Fibroblast of lung (primary cell): ENCODE measurements around the gene H1-8. TPM values are rescaled to one million over a fixed set of nuclear protein-coding genes. Genes with fewer than 3 reads are reported as not detected.

Experiments
- DNase-seq, 2 donors: peaks; one replicate each; pipeline versions ENCODE4 v3.0.0 to v3.0.0-alpha.2; 2010; ENCODE audit warnings: low read depth in 2 of 2
- H2AFZ ChIP-seq: 2 replicates; pipeline ENCODE4 v1.5.1; 2012; ENCODE audit warnings: low read length, control low read depth, inconsistent platforms
- H3K27ac ChIP-seq: 2 replicates; pipeline ENCODE4 v1.5.1; 2011; ENCODE audit warnings: low read length, control low read depth; ENCODE audit not compliant: insufficient read depth
- H3K27me3 ChIP-seq: 2 replicates; pipeline ENCODE4 v1.5.1; 2011; ENCODE audit warnings: mild to moderate bottlenecking, low read length; ENCODE audit not compliant: control insufficient read depth, insufficient read depth
- H3K36me3 ChIP-seq: 2 replicates; pipeline ENCODE4 v1.5.1; 2011; ENCODE audit warnings: low read length; ENCODE audit not compliant: control insufficient read depth, insufficient read depth
- H3K4me1 ChIP-seq: 2 replicates; pipeline ENCODE4 v1.5.1; 2011; ENCODE audit warnings: low read length; ENCODE audit not compliant: control insufficient read depth, insufficient read depth; ENCODE audit errors: extremely low read depth
- H3K4me2 ChIP-seq: 2 replicates; pipeline ENCODE4 v1.5.1; 2011; ENCODE audit warnings: low read length, control low read depth; ENCODE audit not compliant: insufficient read depth; ENCODE audit errors: extremely low read depth
- H3K4me3 ChIP-seq, 4 experiments: fragments of 200-600 bp in 1 of 4; sonication (generic) in 1 of 4; replicated peaks in 1 of 4; 2 replicates each; pipeline ENCODE4 v1.5.1; 2011 to 2016; ENCODE audit warnings: low read length in 4 of 4, low read depth in 3 of 4, mild to moderate bottlenecking in 3 of 4, control low read depth in 2 of 4, inconsistent platforms in 1 of 4, mixed read lengths in 1 of 4; ENCODE audit not compliant: insufficient read depth in 1 of 4; ENCODE audit errors: control extremely low read depth in 1 of 4
- H3K79me2 ChIP-seq: 2 replicates; pipeline ENCODE4 v1.5.1; 2012; ENCODE audit warnings: mild to moderate bottlenecking, low read length, inconsistent platforms; ENCODE audit not compliant: control insufficient read depth, insufficient read depth
- H3K9ac ChIP-seq: 2 replicates; pipeline ENCODE4 v1.5.1; 2011; ENCODE audit warnings: mild to moderate bottlenecking, low read length, control low read depth; ENCODE audit not compliant: insufficient read depth
- H3K9me3 ChIP-seq: 2 replicates; pipeline ENCODE4 v1.5.1; 2012; ENCODE audit warnings: low read depth, low read length; ENCODE audit not compliant: control insufficient read depth, insufficient read depth
- H4K20me1 ChIP-seq: 2 replicates; pipeline ENCODE4 v1.5.1; 2011; ENCODE audit warnings: low read length; ENCODE audit not compliant: control insufficient read depth, insufficient read depth; ENCODE audit errors: extremely low read depth
- EZH2 ChIP-seq: IDR thresholded peaks from 2 replicates; pipeline ENCODE4 v1.5.1; 2012; ENCODE audit warnings: low read length, control low read depth, mild to moderate bottlenecking; ENCODE audit errors: missing control alignments
- polyA plus RNA-seq, 2 donors: library from polyadenylated mRNA; depleted of rRNA in 1 of 2; stranded (reverse) in 1 of 2; unstranded in 1 of 2; fragments of >200 nt; gene quantifications; 2 replicates each; pipeline ENCODE4 v1.2.1, GENCODE V29; 2011 to 2012; ENCODE audit warnings: missing spikeins in 1 of 2
- total RNA-seq: library from RNA; depleted of rRNA; stranded (reverse); fragments of >200 nt; gene quantifications from 2 replicates; pipeline ENCODE4 v1.2.1, GENCODE V29; 2014
- TF ChIP-seq, protein P1 (sequence below), 2 donors: IDR thresholded peaks in 1 of 2; conservative IDR thresholded peaks in 1 of 2; 1 replicate in 1 of 2; 2 replicates in 1 of 2; pipeline ENCODE4 v1.5.1; 2011 to 2012; ENCODE audit warnings: low read length in 2 of 2, control low read depth in 1 of 2, inconsistent platforms in 1 of 2, low read depth in 1 of 2, mild to moderate bottlenecking in 1 of 2

H1-8 gene
- total and polyA plus RNA-seq, 2 donors (not counting 1 experiment from before 2014, with no cell fraction given) = not detected

DNA sequence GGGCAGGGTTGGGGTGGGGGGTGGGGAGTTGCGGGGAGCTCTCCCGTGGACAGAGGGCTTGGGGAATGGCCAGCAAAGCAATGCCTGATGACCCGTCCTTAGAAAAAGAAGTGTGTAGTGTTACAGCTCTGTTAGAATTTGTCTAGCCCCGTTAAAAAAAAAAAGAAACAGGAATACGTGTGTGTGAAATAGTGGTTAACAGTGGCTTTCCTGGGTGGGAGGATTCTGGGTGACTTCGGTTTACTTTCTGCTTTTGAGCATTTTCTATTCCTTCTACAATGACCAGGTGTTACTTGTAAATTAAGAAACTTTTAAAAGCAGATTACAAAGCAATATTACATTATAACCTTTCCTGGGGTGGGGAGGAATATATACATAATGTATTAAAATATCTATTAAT lies 25.0 kb downstream of the H1-8 start:
- peaks cover 4% of the 10 kb centered on the region for H3K4me1 ChIP-seq
- H2AFZ ChIP-seq = no peak overlapping the region
- peaks cover 43% of the 10 kb centered on the region for H3K36me3 ChIP-seq
- no peak overlapping the region for H3K4me3 ChIP-seq
- H3K27ac ChIP-seq = no peak overlapping the region
- DNase-seq = no peak
- TF ChIP-seq EZH2 = no peak
- TF ChIP-seq, protein P1, sequence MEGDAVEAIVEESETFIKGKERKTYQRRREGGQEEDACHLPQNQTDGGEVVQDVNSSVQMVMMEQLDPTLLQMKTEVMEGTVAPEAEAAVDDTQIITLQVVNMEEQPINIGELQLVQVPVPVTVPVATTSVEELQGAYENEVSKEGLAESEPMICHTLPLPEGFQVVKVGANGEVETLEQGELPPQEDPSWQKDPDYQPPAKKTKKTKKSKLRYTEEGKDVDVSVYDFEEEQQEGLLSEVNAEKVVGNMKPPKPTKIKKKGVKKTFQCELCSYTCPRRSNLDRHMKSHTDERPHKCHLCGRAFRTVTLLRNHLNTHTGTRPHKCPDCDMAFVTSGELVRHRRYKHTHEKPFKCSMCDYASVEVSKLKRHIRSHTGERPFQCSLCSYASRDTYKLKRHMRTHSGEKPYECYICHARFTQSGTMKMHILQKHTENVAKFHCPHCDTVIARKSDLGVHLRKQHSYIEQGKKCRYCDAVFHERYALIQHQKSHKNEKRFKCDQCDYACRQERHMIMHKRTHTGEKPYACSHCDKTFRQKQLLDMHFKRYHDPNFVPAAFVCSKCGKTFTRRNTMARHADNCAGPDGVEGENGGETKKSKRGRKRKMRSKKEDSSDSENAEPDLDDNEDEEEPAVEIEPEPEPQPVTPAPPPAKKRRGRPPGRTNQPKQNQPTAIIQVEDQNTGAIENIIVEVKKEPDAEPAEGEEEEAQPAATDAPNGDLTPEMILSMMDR (conservative IDR thresholded peaks at IDR 0.05 in 1 of 2, IDR thresholded peaks at IDR 0.05 in 1 of 2; ENCODE audit: low read depth in 1 of 2, low read length in 2 of 2) = no peak
- no peaks in the 10 kb centered on the region for H3K27me3 ChIP-seq
- H3K79me2 ChIP-seq = no peaks in the 10 kb centered on the region
- H3K4me2 ChIP-seq = no peak overlapping the region
- no peaks in the 10 kb centered on the region for H4K20me1 ChIP-seq
- H3K9ac ChIP-seq = no peak overlapping the region
- H3K9me3 ChIP-seq = no peaks in the 10 kb centered on the region

DNA sequence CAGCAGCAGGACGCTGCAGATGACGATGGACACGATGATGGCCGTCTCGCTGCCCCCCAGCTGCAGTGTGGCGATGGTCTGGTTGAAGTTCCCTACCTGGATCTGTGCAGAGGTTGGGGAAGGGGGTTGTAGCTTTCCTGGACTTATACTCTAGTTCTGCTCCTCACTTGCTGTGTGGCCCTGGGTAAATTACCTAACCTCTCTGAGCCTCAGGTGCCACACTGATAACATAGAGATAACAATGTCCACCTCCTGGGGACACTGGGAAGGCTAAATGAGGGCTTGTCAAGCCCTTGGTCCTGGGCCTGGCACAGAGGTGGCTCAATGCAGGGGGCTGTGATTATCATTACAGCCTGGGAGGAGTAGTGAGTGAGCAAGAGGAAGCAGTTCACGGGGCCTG lies 26.9 kb downstream of the H1-8 start:
- H3K27ac ChIP-seq = no peak overlapping the region
- H3K27me3 ChIP-seq = no peaks in the 10 kb centered on the region
- no peak overlapping the region for H3K9ac ChIP-seq
- H3K36me3 ChIP-seq = peaks cover 40% of the 10 kb centered on the region
- DNase-seq = no peak
- H2AFZ ChIP-seq = no peak overlapping the region
- no peaks in the 10 kb centered on the region for H3K9me3 ChIP-seq
- peaks cover 4% of the 10 kb centered on the region for H3K4me1 ChIP-seq
- TF ChIP-seq, protein P1 (conservative IDR thresholded peaks at IDR 0.05 in 1 of 2, IDR thresholded peaks at IDR 0.05 in 1 of 2; ENCODE audit: low read depth in 1 of 2, low read length in 2 of 2) = no peak
- no peak for TF ChIP-seq EZH2
- H4K20me1 ChIP-seq = no peaks in the 10 kb centered on the region
- H3K4me3 ChIP-seq = no peak overlapping the region
- no peaks in the 10 kb centered on the region for H3K79me2 ChIP-seq
- no peak overlapping the region for H3K4me2 ChIP-seq

DNA sequence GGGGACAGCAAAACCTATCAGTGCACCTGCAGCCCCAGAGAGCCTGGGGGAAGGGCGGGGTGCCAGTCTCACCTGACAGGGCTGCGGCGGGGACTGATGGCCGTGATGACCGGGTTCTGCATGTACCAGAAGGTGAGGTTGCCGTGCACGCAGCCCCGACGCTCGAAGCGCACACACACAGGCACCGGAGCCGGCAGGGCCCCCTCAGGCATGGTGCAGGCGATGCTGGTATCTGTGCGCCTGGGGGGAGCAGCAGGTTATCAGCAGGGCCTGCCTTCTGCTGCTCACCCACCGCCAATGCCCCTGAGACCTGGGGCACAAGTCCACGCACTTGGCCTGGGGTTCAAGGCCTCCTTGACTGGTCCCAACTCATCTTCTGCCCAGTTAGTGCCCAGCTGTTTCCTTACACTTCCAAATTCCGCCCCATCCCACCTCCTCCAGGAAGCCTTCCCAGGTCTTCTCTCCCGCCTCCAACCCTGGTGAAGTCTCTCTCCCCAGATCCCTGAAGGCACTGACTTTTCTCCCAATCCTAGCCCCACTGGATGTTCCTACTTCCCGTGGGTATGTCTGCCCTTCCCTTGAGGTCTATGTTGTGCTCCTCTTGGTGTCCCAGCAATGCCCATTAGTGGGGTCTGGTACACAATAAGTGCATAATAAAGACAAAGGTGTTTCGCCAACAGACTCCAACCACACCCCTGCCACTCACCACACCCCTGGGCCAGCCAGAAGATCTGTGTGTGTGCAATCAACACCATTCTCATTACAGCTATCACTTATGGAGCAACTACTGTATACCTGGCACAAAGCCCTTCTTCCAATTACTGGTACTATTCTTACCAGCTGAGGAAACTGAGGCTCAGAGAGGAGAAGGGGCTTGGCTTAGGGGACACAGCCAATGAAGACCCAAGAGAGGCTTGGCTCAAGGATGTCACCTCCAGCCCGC lies 28.9 kb downstream of the H1-8 start:
- H3K4me1 ChIP-seq = peaks cover 4% of the 10 kb centered on the region
- no peaks in the 10 kb centered on the region for H3K27me3 ChIP-seq
- H3K9ac ChIP-seq = no peak overlapping the region
- no peaks in the 10 kb centered on the region for H3K9me3 ChIP-seq
- H3K27ac ChIP-seq = no peak overlapping the region
- H3K4me3 ChIP-seq = no peak overlapping the region
- no peaks in the 10 kb centered on the region for H3K79me2 ChIP-seq
- H3K4me2 ChIP-seq = no peak overlapping the region
- DNase-seq = no peak
- H4K20me1 ChIP-seq = no peaks in the 10 kb centered on the region
- TF ChIP-seq, protein P1 (conservative IDR thresholded peaks at IDR 0.05 in 1 of 2, IDR thresholded peaks at IDR 0.05 in 1 of 2; ENCODE audit: low read depth in 1 of 2, low read length in 2 of 2) = no peak
- TF ChIP-seq EZH2 = no peak
- no peak overlapping the region for H2AFZ ChIP-seq
- peaks cover 35% of the 10 kb centered on the region for H3K36me3 ChIP-seq
